PC-9 (cell line): Measurements from ENCODE around the gene RNASEH2B. TPM values are rescaled to one million over a fixed set of nuclear protein-coding genes. Genes with fewer than 3 reads are reported as not detected.

Source experiments
- BruUV-seq: library from RNA; stranded (reverse); fragments of 400-500 nt; replicated peaks from 2 replicates; lab custom pipeline; 2021; lab: Mats Ljungman, UMichigan
- CTCF ChIA-PET: fragments of 300-600 bp; sonication (Branson Sonifier 250); formaldehyde crosslinking; loops from one replicate; lab custom pipeline; 2022; ENCODE audit warnings: antibody characterized with exemption; lab: Charles Lee
- POLR2A ChIA-PET: fragments of 300-600 bp; sonication (Branson Sonifier 250); formaldehyde crosslinking; loops from one replicate; lab custom pipeline; 2022; ENCODE audit warnings: antibody characterized with exemption; ENCODE audit not compliant: unreplicated experiment; lab: Charles Lee
- DNase-seq, 2 experiments: peaks; one replicate each; pipeline versions ENCODE4 v3.0.0 to v3.0.0-alpha.2; 2015 to 2022; ENCODE audit warnings: mixed read lengths in 1 of 2
- H2AFZ ChIP-seq: fragments of 200-600 bp; sonication (generic); 2 replicates; pipeline ENCODE4 v1.8.1; 2017; ENCODE audit warnings: antibody characterized with exemption
- H3F3A ChIP-seq: fragments of 200-600 bp; sonication (generic); 2 replicates; pipeline ENCODE4 v1.8.1; 2017; ENCODE audit warnings: antibody characterized with exemption, mild to moderate bottlenecking, low read depth; ENCODE audit not compliant: insufficient read depth
- H3K27ac ChIP-seq: fragments of 200-600 bp; sonication (generic); 2 replicates; pipeline ENCODE4 v1.6.1; 2016; ENCODE audit warnings: mixed run types
- H3K27me3 ChIP-seq: fragments of 200-600 bp; sonication (generic); 2 replicates; pipeline ENCODE4 v1.6.1; 2016; ENCODE audit warnings: low read depth, mixed run types; ENCODE audit not compliant: insufficient read depth
- H3K36me3 ChIP-seq: fragments of 200-600 bp; sonication (generic); 2 replicates; pipeline ENCODE4 v1.6.1; 2016; ENCODE audit warnings: low read depth, mixed run types
- H3K4me1 ChIP-seq: fragments of 200-600 bp; sonication (generic); replicated peaks from 2 replicates; pipeline ENCODE4 v1.6.1; 2016; ENCODE audit warnings: mixed run types; ENCODE audit not compliant: insufficient read depth
- H3K4me2 ChIP-seq: fragments of 200-600 bp; sonication (generic); 2 replicates; pipeline ENCODE4 v1.6.1; 2017; ENCODE audit warnings: mixed run types
- H3K4me3 ChIP-seq: fragments of 200-600 bp; sonication (generic); 2 replicates; pipeline ENCODE4 v1.6.1; 2016; ENCODE audit warnings: mixed run types
- H3K79me2 ChIP-seq: fragments of 200-600 bp; sonication (generic); 2 replicates; pipeline ENCODE4 v1.6.1; 2017; ENCODE audit warnings: low read depth, mixed run types
- H3K9me2 ChIP-seq: fragments of 200-600 bp; sonication (generic); 2 replicates; pipeline ENCODE4 v1.8.1; 2017; ENCODE audit warnings: mild to moderate bottlenecking; ENCODE audit not compliant: insufficient read depth
- H3K9me3 ChIP-seq: fragments of 200-600 bp; sonication (generic); 2 replicates; pipeline ENCODE4 v1.8.1; 2016; ENCODE audit warnings: low read depth; ENCODE audit not compliant: insufficient read depth
- H4K20me1 ChIP-seq: fragments of 200-600 bp; sonication (generic); 2 replicates; pipeline ENCODE4 v1.8.1; 2017; ENCODE audit not compliant: insufficient read depth
- EZH2 ChIP-seq: fragments of 200-600 bp; sonication (generic); IDR thresholded peaks from 2 replicates; pipeline ENCODE4 v1.8.0; 2017; ENCODE audit warnings: antibody characterized with exemption, low read depth
- intact Hi-C: fragments of 100-400 bp; cut with micrococcal nuclease; formaldehyde crosslinking; loops from one replicate; pipeline ENCODE4 v1.10.0; 2022; ENCODE audit not compliant: unreplicated experiment
- total RNA-seq: library from RNA; stranded (reverse); gene quantifications from 2 replicates; pipeline ENCODE4 v1.2.3, GENCODE V29; 2021
- TF ChIP-seq, protein P1 (sequence below): fragments of 200-600 bp; sonication (generic); conservative IDR thresholded peaks from 2 replicates; pipeline ENCODE4 v1.6.1; 2017; ENCODE audit warnings: mixed run types, antibody characterized with exemption, mild to moderate bottlenecking, moderate library complexity

Gene RNASEH2B
- total RNA-seq, 1 experiment from 2014 or later = 45.8 TPM

DNA sequence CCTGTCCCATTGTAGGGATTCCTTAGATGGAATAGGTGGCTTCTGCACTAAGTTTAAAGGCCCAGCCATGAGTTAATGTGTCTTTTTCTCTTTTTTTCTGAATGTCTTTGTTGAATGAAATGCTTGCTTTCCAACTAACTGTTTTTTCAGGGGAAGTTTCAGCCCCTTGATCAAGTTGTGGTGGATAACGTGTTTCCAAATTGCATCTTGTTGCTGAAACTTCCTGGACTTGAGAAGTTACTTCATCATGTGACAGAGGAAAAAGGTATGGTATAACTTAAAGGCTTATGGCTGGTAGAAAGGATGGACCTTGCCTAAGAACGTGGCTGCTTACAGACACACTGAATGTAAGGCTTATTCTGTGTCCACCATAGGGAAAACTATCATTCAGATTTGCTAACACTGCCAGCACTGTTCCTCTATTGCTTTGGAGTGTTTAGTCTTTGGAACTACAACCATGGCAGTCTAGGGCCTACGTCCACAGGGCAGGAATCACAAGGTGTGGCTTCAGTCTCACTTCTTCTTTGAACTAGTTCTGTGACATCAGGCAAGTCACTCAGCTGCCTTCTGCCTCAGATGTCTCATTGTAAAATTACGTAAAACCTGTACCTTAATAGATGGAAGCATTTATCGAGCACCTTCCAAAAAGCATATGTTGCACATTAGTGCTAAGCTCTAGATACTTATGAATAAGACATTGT lies 25.3 kb downstream of the RNASEH2B start:
- no peak for DNase-seq
- H3K9me2 ChIP-seq = no peaks in the 10 kb centered on the region
- intact Hi-C loops = no loop called here
- H3K4me2 ChIP-seq = no peak overlapping the region
- ChIA-PET CTCF (no interaction called here), POLR2A (no interaction called here)
- H3K9me3 ChIP-seq = no peaks in the 10 kb centered on the region
- H3K27ac ChIP-seq = no peak overlapping the region
- H3K4me1 ChIP-seq = no peaks in the 10 kb centered on the region
- no peaks in the 10 kb centered on the region; the same call in 1 of the 2 replicates for H4K20me1 ChIP-seq
- no peaks in the 10 kb centered on the region for H3F3A ChIP-seq
- H2AFZ ChIP-seq = no peak overlapping the region
- H3K4me3 ChIP-seq = no peak overlapping the region
- peaks cover 28% of the 10 kb centered on the region for H3K36me3 ChIP-seq
- no TSS peak for BruUV-seq
- H3K79me2 ChIP-seq = no peaks in the 10 kb centered on the region
- H3K27me3 ChIP-seq = no peaks in the 10 kb centered on the region
- TF ChIP-seq, protein P1, sequence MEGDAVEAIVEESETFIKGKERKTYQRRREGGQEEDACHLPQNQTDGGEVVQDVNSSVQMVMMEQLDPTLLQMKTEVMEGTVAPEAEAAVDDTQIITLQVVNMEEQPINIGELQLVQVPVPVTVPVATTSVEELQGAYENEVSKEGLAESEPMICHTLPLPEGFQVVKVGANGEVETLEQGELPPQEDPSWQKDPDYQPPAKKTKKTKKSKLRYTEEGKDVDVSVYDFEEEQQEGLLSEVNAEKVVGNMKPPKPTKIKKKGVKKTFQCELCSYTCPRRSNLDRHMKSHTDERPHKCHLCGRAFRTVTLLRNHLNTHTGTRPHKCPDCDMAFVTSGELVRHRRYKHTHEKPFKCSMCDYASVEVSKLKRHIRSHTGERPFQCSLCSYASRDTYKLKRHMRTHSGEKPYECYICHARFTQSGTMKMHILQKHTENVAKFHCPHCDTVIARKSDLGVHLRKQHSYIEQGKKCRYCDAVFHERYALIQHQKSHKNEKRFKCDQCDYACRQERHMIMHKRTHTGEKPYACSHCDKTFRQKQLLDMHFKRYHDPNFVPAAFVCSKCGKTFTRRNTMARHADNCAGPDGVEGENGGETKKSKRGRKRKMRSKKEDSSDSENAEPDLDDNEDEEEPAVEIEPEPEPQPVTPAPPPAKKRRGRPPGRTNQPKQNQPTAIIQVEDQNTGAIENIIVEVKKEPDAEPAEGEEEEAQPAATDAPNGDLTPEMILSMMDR = no peak
- TF ChIP-seq EZH2 = no peak

DNA sequence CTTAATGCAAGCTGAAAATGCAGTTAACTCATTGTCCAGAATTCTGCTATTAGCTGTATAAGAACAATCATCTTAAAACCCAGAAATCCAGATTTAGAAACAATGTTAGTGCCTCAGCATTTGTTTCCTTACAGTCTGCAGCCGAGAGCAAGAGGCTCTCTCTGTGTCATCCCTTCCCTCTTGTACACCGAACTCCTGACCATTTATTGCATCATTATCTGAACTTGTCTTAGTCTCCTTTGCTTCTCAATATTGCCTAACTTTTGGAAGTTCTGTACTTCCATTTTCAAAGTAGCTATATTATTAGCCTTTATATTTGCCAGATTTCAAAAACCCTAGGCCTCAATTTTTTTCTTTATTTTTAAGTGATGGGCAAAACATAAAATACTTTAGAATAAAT lies 27.1 kb downstream of the RNASEH2B start:
- no peak overlapping the region for H3K4me3 ChIP-seq
- H3K4me2 ChIP-seq = no peak overlapping the region
- no peaks in the 10 kb centered on the region for H3K79me2 ChIP-seq
- CTCF ChIA-PET = no interaction called here
- TF ChIP-seq, protein P1 = no peak
- no peak for TF ChIP-seq EZH2
- no TSS peak for BruUV-seq
- H3F3A ChIP-seq = no peaks in the 10 kb centered on the region
- no peaks in the 10 kb centered on the region for H3K9me3 ChIP-seq
- peaks cover 28% of the 10 kb centered on the region for H3K36me3 ChIP-seq
- no peak for DNase-seq
- no peaks in the 10 kb centered on the region for H3K9me2 ChIP-seq
- no peaks in the 10 kb centered on the region for H3K27me3 ChIP-seq
- H4K20me1 ChIP-seq = no peaks in the 10 kb centered on the region; the same call in none of the 2 replicates
- no peaks in the 10 kb centered on the region for H3K4me1 ChIP-seq
- no peak overlapping the region for H3K27ac ChIP-seq
- no peak overlapping the region for H2AFZ ChIP-seq
- POLR2A ChIA-PET = no interaction called here
- intact Hi-C loops = no loop called here

DNA sequence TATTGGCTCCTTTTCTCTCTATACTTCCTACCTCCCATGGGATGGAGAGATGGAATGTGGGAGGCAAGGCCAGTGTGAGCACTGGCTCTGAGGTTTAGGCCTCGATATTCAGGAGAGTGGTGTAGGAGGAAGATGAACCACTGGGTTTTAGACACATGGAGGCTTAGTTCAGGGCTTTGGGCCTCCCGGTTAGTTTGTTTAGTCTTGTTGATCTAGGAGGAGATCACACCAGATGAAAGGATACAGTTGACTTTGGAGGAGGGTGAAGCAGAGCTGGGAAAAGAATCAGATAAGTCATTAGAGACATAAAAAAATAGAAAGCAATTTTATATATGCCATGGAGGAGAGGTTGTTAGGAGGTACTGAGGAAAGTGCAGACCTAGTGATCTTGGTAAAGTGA lies 30.9 kb downstream of the RNASEH2B start:
- ChIA-PET POLR2A (no interaction called here), CTCF (no interaction called here)
- no peaks in the 10 kb centered on the region for H3K4me1 ChIP-seq
- TF ChIP-seq, protein P1 = no peak
- TF ChIP-seq EZH2 = no peak
- H3K36me3 ChIP-seq = peaks cover 6% of the 10 kb centered on the region
- no TSS peak for BruUV-seq
- no peak overlapping the region for H2AFZ ChIP-seq
- no peaks in the 10 kb centered on the region for H3K9me2 ChIP-seq
- H3F3A ChIP-seq = no peaks in the 10 kb centered on the region
- no peak overlapping the region for H3K4me2 ChIP-seq
- no peaks in the 10 kb centered on the region for H3K27me3 ChIP-seq
- no peak overlapping the region for H3K27ac ChIP-seq
- no peaks in the 10 kb centered on the region for H3K79me2 ChIP-seq
- no peak for DNase-seq
- intact Hi-C loops = no loop called here
- H3K9me3 ChIP-seq = no peaks in the 10 kb centered on the region
- no peak overlapping the region for H3K4me3 ChIP-seq
- H4K20me1 ChIP-seq = no peaks in the 10 kb centered on the region; the same call in 1 of the 2 replicates
